SK-N-SH (cell line): Measurements from ENCODE around the gene WDFY2.

Source experiments
- EP300 ChIP-seq, 2 experiments: IDR thresholded peaks; 2 replicates each; pipeline versions ENCODE4 v1.4.0 to v1.6.1; 2012; ENCODE audit warnings: borderline replicate concordance in 1 of 2, low read depth in 1 of 2, low read length in 1 of 2
- FOXJ3 ChIP-seq: sonication (generic); formaldehyde crosslinking; IDR thresholded peaks from 2 replicates; pipeline ENCODE4 v1.5.1; 2020; ENCODE audit warnings: mild to moderate bottlenecking, missing genetic modification reagents
- FOXM1 ChIP-seq: IDR thresholded peaks from 2 replicates; pipeline ENCODE4 v1.4.0; 2012; ENCODE audit warnings: low read depth, mild to moderate bottlenecking
- NFIC ChIP-seq: IDR thresholded peaks from 2 replicates; pipeline ENCODE4 v1.4.0; 2012; ENCODE audit warnings: borderline replicate concordance
- POLR2AphosphoS5 ChIP-seq: IDR thresholded peaks from 2 replicates; pipeline ENCODE4 v1.6.1; 2012; ENCODE audit warnings: low read depth, low read length
- RAD21 ChIP-seq: IDR thresholded peaks from 2 replicates; pipeline ENCODE4 v1.6.1; 2012; ENCODE audit warnings: mild to moderate bottlenecking, low read length
- RXRA ChIP-seq: IDR thresholded peaks from 2 replicates; pipeline ENCODE4 v1.4.0; 2012; ENCODE audit warnings: low read depth, mild to moderate bottlenecking, borderline replicate concordance
- TEAD4 ChIP-seq: IDR thresholded peaks from 2 replicates; pipeline ENCODE4 v1.4.0; 2012; ENCODE audit warnings: mild to moderate bottlenecking, borderline replicate concordance; ENCODE audit not compliant: insufficient read depth
- YY1 ChIP-seq: IDR thresholded peaks from 2 replicates; pipeline ENCODE4 v1.4.0; 2012; ENCODE audit warnings: low read depth, mild to moderate bottlenecking
- TF ChIP-seq, protein P1 (sequence below): fragments of 200-600 bp; sonication (generic); IDR thresholded peaks from 2 replicates; pipeline ENCODE4 v1.6.1; 2017; ENCODE audit warnings: antibody characterized with exemption, mild to moderate bottlenecking, moderate library complexity
- TF ChIP-seq, protein P2 (sequence below): IDR thresholded peaks from 2 replicates; pipeline ENCODE4 v1.4.0; 2012; ENCODE audit warnings: low read depth, borderline replicate concordance
- TF ChIP-seq, protein P3 (sequence below): IDR thresholded peaks from 2 replicates; pipeline ENCODE4; 2012
- TF ChIP-seq, protein P4 (sequence below): IDR thresholded peaks from 2 replicates; pipeline ENCODE4 v1.4.0; 2012; ENCODE audit warnings: low read depth
- TF ChIP-seq, protein P5 (sequence below): fragments of 150-350 bp; IDR thresholded peaks from 2 replicates; pipeline ENCODE4 v1.6.1; 2016; ENCODE audit warnings: mild to moderate bottlenecking, low read depth, low read length

DNA sequence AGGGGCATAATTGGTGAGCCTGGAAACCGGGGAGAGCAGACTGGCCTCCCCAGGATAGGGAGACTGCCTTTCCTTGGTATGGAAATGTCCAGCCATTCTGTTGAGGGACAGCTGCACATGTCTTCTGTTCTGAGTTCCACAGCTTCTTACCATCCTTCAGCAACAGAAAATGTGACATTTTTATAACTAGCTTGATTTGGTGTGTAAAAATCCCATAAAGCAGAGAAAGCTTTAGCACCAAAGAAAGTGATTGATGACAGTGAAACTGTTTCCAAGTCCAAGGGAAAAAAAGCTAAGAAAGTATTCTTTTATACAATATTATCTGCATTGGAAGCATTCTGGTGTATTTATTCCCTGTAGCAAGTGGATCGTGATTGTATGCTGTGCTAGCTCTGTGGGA, 157.8 kb downstream of the WDFY2 start:
- TF ChIP-seq, protein P1, sequence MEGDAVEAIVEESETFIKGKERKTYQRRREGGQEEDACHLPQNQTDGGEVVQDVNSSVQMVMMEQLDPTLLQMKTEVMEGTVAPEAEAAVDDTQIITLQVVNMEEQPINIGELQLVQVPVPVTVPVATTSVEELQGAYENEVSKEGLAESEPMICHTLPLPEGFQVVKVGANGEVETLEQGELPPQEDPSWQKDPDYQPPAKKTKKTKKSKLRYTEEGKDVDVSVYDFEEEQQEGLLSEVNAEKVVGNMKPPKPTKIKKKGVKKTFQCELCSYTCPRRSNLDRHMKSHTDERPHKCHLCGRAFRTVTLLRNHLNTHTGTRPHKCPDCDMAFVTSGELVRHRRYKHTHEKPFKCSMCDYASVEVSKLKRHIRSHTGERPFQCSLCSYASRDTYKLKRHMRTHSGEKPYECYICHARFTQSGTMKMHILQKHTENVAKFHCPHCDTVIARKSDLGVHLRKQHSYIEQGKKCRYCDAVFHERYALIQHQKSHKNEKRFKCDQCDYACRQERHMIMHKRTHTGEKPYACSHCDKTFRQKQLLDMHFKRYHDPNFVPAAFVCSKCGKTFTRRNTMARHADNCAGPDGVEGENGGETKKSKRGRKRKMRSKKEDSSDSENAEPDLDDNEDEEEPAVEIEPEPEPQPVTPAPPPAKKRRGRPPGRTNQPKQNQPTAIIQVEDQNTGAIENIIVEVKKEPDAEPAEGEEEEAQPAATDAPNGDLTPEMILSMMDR, result no peak
- no peak for TF ChIP-seq POLR2AphosphoS5
- no peak for TF ChIP-seq FOXM1
- no peak for TF ChIP-seq NFIC
- TF ChIP-seq, protein P2, sequence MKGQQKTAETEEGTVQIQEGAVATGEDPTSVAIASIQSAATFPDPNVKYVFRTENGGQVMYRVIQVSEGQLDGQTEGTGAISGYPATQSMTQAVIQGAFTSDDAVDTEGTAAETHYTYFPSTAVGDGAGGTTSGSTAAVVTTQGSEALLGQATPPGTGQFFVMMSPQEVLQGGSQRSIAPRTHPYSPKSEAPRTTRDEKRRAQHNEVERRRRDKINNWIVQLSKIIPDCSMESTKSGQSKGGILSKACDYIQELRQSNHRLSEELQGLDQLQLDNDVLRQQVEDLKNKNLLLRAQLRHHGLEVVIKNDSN, result no peak
- TF ChIP-seq TEAD4, result no peak
- TF ChIP-seq RXRA, result no peak
- TF ChIP-seq EP300 (IDR thresholded peaks at IDR 0.05; ENCODE audit: borderline replicate concordance in 1 of 2, low read depth in 1 of 2, low read length in 1 of 2), result no peak
- no peak for TF ChIP-seq FOXJ3
- TF ChIP-seq RAD21, result no peak
- TF ChIP-seq, protein P3, sequence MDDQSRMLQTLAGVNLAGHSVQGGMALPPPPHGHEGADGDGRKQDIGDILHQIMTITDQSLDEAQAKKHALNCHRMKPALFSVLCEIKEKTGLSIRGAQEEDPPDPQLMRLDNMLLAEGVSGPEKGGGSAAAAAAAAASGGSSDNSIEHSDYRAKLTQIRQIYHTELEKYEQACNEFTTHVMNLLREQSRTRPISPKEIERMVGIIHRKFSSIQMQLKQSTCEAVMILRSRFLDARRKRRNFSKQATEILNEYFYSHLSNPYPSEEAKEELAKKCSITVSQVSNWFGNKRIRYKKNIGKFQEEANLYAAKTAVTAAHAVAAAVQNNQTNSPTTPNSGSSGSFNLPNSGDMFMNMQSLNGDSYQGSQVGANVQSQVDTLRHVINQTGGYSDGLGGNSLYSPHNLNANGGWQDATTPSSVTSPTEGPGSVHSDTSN, result no peak
- TF ChIP-seq, protein P4, sequence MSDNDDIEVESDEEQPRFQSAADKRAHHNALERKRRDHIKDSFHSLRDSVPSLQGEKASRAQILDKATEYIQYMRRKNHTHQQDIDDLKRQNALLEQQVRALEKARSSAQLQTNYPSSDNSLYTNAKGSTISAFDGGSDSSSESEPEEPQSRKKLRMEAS, result no peak
- TF ChIP-seq, protein P5, sequence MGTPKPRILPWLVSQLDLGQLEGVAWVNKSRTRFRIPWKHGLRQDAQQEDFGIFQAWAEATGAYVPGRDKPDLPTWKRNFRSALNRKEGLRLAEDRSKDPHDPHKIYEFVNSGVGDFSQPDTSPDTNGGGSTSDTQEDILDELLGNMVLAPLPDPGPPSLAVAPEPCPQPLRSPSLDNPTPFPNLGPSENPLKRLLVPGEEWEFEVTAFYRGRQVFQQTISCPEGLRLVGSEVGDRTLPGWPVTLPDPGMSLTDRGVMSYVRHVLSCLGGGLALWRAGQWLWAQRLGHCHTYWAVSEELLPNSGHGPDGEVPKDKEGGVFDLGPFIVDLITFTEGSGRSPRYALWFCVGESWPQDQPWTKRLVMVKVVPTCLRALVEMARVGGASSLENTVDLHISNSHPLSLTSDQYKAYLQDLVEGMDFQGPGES, result no peak
- TF ChIP-seq YY1, result no peak
